Mesenchymal stem cell (in vitro differentiated cells and primary cell): ENCODE data around the gene TMEM63A.
A peak's percentile ranks its signal among the peaks of the same experiment; 100 is the strongest.

Experiments used
- DNase-seq: peaks from one replicate; pipeline ENCODE4 v3.0.0-alpha.2; 2013
- H2AFZ ChIP-seq: one replicate; pipeline ENCODE4 v1.6.1; 2013; ENCODE audit warnings: low read depth, mild to moderate bottlenecking, control low read depth, inconsistent platforms, low read length, moderate library complexity
- H2AK5ac ChIP-seq: 2 replicates; pipeline ENCODE4 v1.6.1; 2013; ENCODE audit warnings: low read length, moderate library complexity, mild to moderate bottlenecking, inconsistent platforms; ENCODE audit not compliant: severe bottlenecking
- H2BK120ac ChIP-seq: one replicate; pipeline ENCODE4 v1.6.1; 2013; ENCODE audit warnings: low read depth, mild to moderate bottlenecking, inconsistent platforms, low read length, moderate library complexity
- H2BK12ac ChIP-seq, 2 experiments: one replicate each; pipeline ENCODE4 v1.6.1; 2013; ENCODE audit warnings: inconsistent platforms in 2 of 2, low read length in 2 of 2, mild to moderate bottlenecking in 2 of 2, moderate library complexity in 2 of 2, control low read depth in 1 of 2
- H2BK15ac ChIP-seq: one replicate; pipeline ENCODE4 v1.6.1; 2013; ENCODE audit warnings: mild to moderate bottlenecking, low read depth, inconsistent platforms; ENCODE audit not compliant: poor library complexity, severe bottlenecking
- H2BK5ac ChIP-seq: 2 replicates; pipeline ENCODE4 v1.6.1; 2013; ENCODE audit warnings: low read depth, mild to moderate bottlenecking, low read length, control low read depth, inconsistent platforms; ENCODE audit not compliant: poor library complexity, severe bottlenecking
- H3K14ac ChIP-seq, 2 experiments: one replicate each; pipeline ENCODE4 v1.6.1; 2013; ENCODE audit warnings: inconsistent platforms in 2 of 2, low read length in 2 of 2, control low read depth in 1 of 2, mild to moderate bottlenecking in 1 of 2, moderate library complexity in 1 of 2
- H3K18ac ChIP-seq, 2 experiments: one replicate each; pipeline ENCODE4 v1.6.1; 2013; ENCODE audit warnings: inconsistent platforms in 2 of 2, low read length in 2 of 2, control low read depth in 1 of 2, low read depth in 1 of 2, mild to moderate bottlenecking in 1 of 2
- H3K23ac ChIP-seq, 2 experiments: one replicate each; pipeline ENCODE4 v1.6.1; 2013; ENCODE audit warnings: inconsistent platforms in 2 of 2, low read length in 2 of 2, mild to moderate bottlenecking in 2 of 2, moderate library complexity in 2 of 2, control low read depth in 1 of 2
- H3K27ac ChIP-seq: 2 replicates; pipeline ENCODE4 v1.5.1; 2013; ENCODE audit warnings: mild to moderate bottlenecking, moderate library complexity, low read length, control low read depth, inconsistent platforms; ENCODE audit not compliant: poor library complexity, severe bottlenecking
- H3K27me3 ChIP-seq, 2 experiments: 2 replicates each; pipeline versions ENCODE4 v1.6.1 to v1.7.0; 2013; ENCODE audit warnings: low read length in 2 of 2, mild to moderate bottlenecking in 2 of 2, moderate library complexity in 2 of 2, control low read depth in 1 of 2, inconsistent platforms in 1 of 2; ENCODE audit not compliant: control insufficient read depth in 1 of 2, insufficient read depth in 1 of 2
- H3K36me3 ChIP-seq, 2 experiments: 2 replicates each; pipeline versions ENCODE4 v1.6.1 to v1.7.0; 2013; ENCODE audit warnings: low read length in 2 of 2, control low read depth in 1 of 2, inconsistent platforms in 1 of 2, low read depth in 1 of 2, mild to moderate bottlenecking in 1 of 2; ENCODE audit not compliant: insufficient read depth in 2 of 2, control insufficient read depth in 1 of 2
- H3K4ac ChIP-seq, 2 experiments: one replicate each; pipeline ENCODE4 v1.6.1; 2013; ENCODE audit warnings: inconsistent platforms in 2 of 2, low read length in 2 of 2, mild to moderate bottlenecking in 2 of 2, moderate library complexity in 2 of 2, control low read depth in 1 of 2, low read depth in 1 of 2
- H3K4me1 ChIP-seq: 2 replicates; pipeline ENCODE4 v1.6.1; 2013; ENCODE audit warnings: low read depth, low read length, control low read depth; ENCODE audit not compliant: control insufficient read depth, insufficient read depth
- H3K4me2 ChIP-seq: 2 replicates; pipeline ENCODE4 v1.6.1; 2013; ENCODE audit warnings: low read length, mild to moderate bottlenecking, inconsistent platforms; ENCODE audit not compliant: poor library complexity, severe bottlenecking
- H3K4me3 ChIP-seq, 2 experiments: 2 replicates each; pipeline versions ENCODE4 v1.5.1 to v1.7.0; 2013; ENCODE audit warnings: low read length in 2 of 2, mild to moderate bottlenecking in 2 of 2, control low read depth in 1 of 2, low read depth in 1 of 2; ENCODE audit not compliant: insufficient read depth in 1 of 2
- H3K79me1 ChIP-seq: replicated peaks from 2 replicates; pipeline ENCODE4 v1.6.1; 2013; ENCODE audit warnings: mild to moderate bottlenecking, control low read depth, low read length, inconsistent platforms; ENCODE audit not compliant: poor library complexity, severe bottlenecking
- H3K9ac ChIP-seq: 2 replicates; pipeline ENCODE4 v1.7.0; 2013; ENCODE audit warnings: mild to moderate bottlenecking, low read length, moderate library complexity
- H3K9me3 ChIP-seq: 2 replicates; pipeline ENCODE4 v1.7.0; 2013; ENCODE audit warnings: mild to moderate bottlenecking, low read length; ENCODE audit not compliant: control insufficient read depth
- H4K8ac ChIP-seq: one replicate; pipeline ENCODE4 v1.6.1; 2013; ENCODE audit warnings: inconsistent platforms, mild to moderate bottlenecking, low read length, moderate library complexity
- H4K91ac ChIP-seq: one replicate; pipeline ENCODE4 v1.6.1; 2013; ENCODE audit warnings: mild to moderate bottlenecking, low read length, inconsistent platforms
- WGBS: methylation state at CpG from one replicate; pipeline ENCODE4 v1.1.7; 2013; ENCODE audit warnings: mixed read lengths; 5-methylcytosine and 5-hydroxymethylcytosine counted together

The TMEM63A gene

GRCh38 chr1:225820522-225821120 lies 61.6 kb downstream of the TMEM63A start:
- no peak for DNase-seq

GRCh38 chr1:225819346-225820192 lies 62.6 kb downstream of the TMEM63A start:
- H3K9me3 ChIP-seq, result no peaks in the 10 kb centered on the region
- H3K27me3 ChIP-seq, result no peaks in the 10 kb centered on the region
- no peak overlapping the region for H3K27ac ChIP-seq
- H4K91ac ChIP-seq, result no peak overlapping the region
- no peak overlapping the region for H3K4me3 ChIP-seq
- H2AK5ac ChIP-seq, result peak overlapping the region; percentile 64
- no peak overlapping the region for H3K18ac ChIP-seq
- H2BK5ac ChIP-seq, result no peak overlapping the region
- peak overlapping the region in 1 of 2 experiments; percentile 6 for H2BK12ac ChIP-seq
- no peak for DNase-seq
- 95% methylated on average over 12 of the region's 12 CpGs for WGBS
- H3K14ac ChIP-seq, result no peak overlapping the region
- no peak overlapping the region for H2AFZ ChIP-seq
- H2BK15ac ChIP-seq, result no peak overlapping the region
- H4K8ac ChIP-seq, result no peak overlapping the region
- H3K79me1 ChIP-seq, result peaks cover 30% of the 10 kb centered on the region
- H3K9ac ChIP-seq, result no peak overlapping the region
- peaks cover 11 to 13% of the 10 kb centered on the region in 2 experiments for H3K36me3 ChIP-seq
- H3K4ac ChIP-seq, result no peak overlapping the region
- no peak overlapping the region for H3K4me2 ChIP-seq
- H3K4me1 ChIP-seq, result peaks cover 15% of the 10 kb centered on the region
- H3K23ac ChIP-seq, result no peak overlapping the region
- H2BK120ac ChIP-seq, result no peak overlapping the region

More at GRCh38 chr1:225820522-225821120, 61.6 kb downstream of the TMEM63A start:
- no peak overlapping the region for H2BK15ac ChIP-seq
- H3K27me3 ChIP-seq, result no peaks in the 10 kb centered on the region
- H3K4me2 ChIP-seq, result no peak overlapping the region
- H2BK5ac ChIP-seq, result no peak overlapping the region
- H2BK120ac ChIP-seq, result no peak overlapping the region
- 87% methylated on average over 5 of the region's 5 CpGs for WGBS
- H3K9me3 ChIP-seq, result no peaks in the 10 kb centered on the region
- no peak overlapping the region for H3K4me3 ChIP-seq
- no peak overlapping the region for H2AK5ac ChIP-seq
- H2AFZ ChIP-seq, result no peak overlapping the region
- no peak overlapping the region for H3K23ac ChIP-seq
- peaks cover 14% of the 10 kb centered on the region for H3K4me1 ChIP-seq
- H3K79me1 ChIP-seq, result peaks cover 31% of the 10 kb centered on the region
- H3K36me3 ChIP-seq, result peaks cover 12 to 14% of the 10 kb centered on the region in 2 experiments
- H4K8ac ChIP-seq, result no peak overlapping the region
- H3K18ac ChIP-seq, result no peak overlapping the region
- no peak overlapping the region for H3K4ac ChIP-seq
- no peak overlapping the region for H3K14ac ChIP-seq
- H3K27ac ChIP-seq, result no peak overlapping the region
- H3K9ac ChIP-seq, result no peak overlapping the region
- H2BK12ac ChIP-seq, result no peak overlapping the region
- no peak overlapping the region for H4K91ac ChIP-seq

GRCh38 chr1:225818229-225818628 lies 64.0 kb downstream of the TMEM63A start:
- H2BK15ac ChIP-seq, result no peak overlapping the region
- H4K8ac ChIP-seq, result no peak overlapping the region
- H4K91ac ChIP-seq, result peak overlapping the region; percentile 0
- H2AK5ac ChIP-seq, result peak overlapping the region; percentile 73
- peaks cover 5 to 13% of the 10 kb centered on the region in 2 experiments for H3K36me3 ChIP-seq
- no peak overlapping the region for H3K4me2 ChIP-seq
- H3K23ac ChIP-seq, result no peak overlapping the region
- no peaks in the 10 kb centered on the region for H3K9me3 ChIP-seq
- no peak overlapping the region for H2AFZ ChIP-seq
- 75% methylated on average over 5 of the region's 7 CpGs for WGBS
- H3K4ac ChIP-seq, result no peak overlapping the region
- H3K9ac ChIP-seq, result peak overlapping the region; percentile 86
- H3K4me3 ChIP-seq, result no peak overlapping the region
- peak overlapping the region; percentile 2 to 59 for H2BK12ac ChIP-seq
- no peak overlapping the region for H3K14ac ChIP-seq
- no peak overlapping the region for H2BK120ac ChIP-seq
- no peak overlapping the region for H3K27ac ChIP-seq
- H2BK5ac ChIP-seq, result no peak overlapping the region
- no peaks in the 10 kb centered on the region for H3K27me3 ChIP-seq
- no peak for DNase-seq
- peaks cover 19% of the 10 kb centered on the region for H3K4me1 ChIP-seq
- H3K18ac ChIP-seq, result peak overlapping the region; percentile 1 to 16
- H3K79me1 ChIP-seq, result peaks cover 26% of the 10 kb centered on the region

GRCh38 chr1:225817611-225818061 lies 64.5 kb downstream of the TMEM63A start:
- H3K9ac ChIP-seq, result peak overlapping the region; percentile 86
- H3K4me3 ChIP-seq, result peak overlapping the region in 1 of 2 experiments; percentile 40
- WGBS, result 55% methylated on average over 8 of the region's 8 CpGs
- no peak overlapping the region for H3K23ac ChIP-seq
- peak overlapping the region in 1 of 2 experiments; percentile 85 for H3K14ac ChIP-seq
- H4K91ac ChIP-seq, result peak overlapping the region; percentile 98
- no peak overlapping the region for H3K4me2 ChIP-seq
- peak overlapping the region; percentile 17 for H3K27ac ChIP-seq
- H3K36me3 ChIP-seq, result peaks cover 4 to 12% of the 10 kb centered on the region in 2 experiments
- peak overlapping the region; percentile 64 to 79 for H2BK12ac ChIP-seq
- H2AFZ ChIP-seq, result no peak overlapping the region
- H3K4ac ChIP-seq, result peak overlapping the region; percentile 94 to 96
- no peak overlapping the region for H2AK5ac ChIP-seq
- no peak overlapping the region for H2BK120ac ChIP-seq
- no peaks in the 10 kb centered on the region for H3K9me3 ChIP-seq
- peak; percentile 82 for DNase-seq
- H3K27me3 ChIP-seq, result no peaks in the 10 kb centered on the region
- no peak overlapping the region for H2BK5ac ChIP-seq
- H3K4me1 ChIP-seq, result peaks cover 22% of the 10 kb centered on the region
- H4K8ac ChIP-seq, result peak overlapping the region; percentile 92
- peak overlapping the region; percentile 92 for H3K18ac ChIP-seq
- peaks cover 25% of the 10 kb centered on the region for H3K79me1 ChIP-seq
- no peak overlapping the region for H2BK15ac ChIP-seq
